Thymus (tissue), 11 donors: ENCODE data around the gene CABP7. TPM values are rescaled to one million over a fixed set of nuclear protein-coding genes. Genes with fewer than 3 reads are reported as not detected.
A peak's percentile ranks its signal among the peaks of the same experiment; 100 is the strongest.

Experiments
- DNase-seq, 9 donors: peaks; one replicate each; pipeline ENCODE4 v3.0.0-alpha.2; 2013; ENCODE audit warnings: low spot score in 9 of 9, low read depth in 6 of 9, missing footprints in 1 of 9
- H3K27ac ChIP-seq, 2 donors: one replicate each; pipeline ENCODE4 v1.5.1; 2013; ENCODE audit warnings: control low read depth in 1 of 2, low read depth in 1 of 2, low read length in 1 of 2, mild to moderate bottlenecking in 1 of 2, moderate library complexity in 1 of 2
- H3K27me3 ChIP-seq, 2 donors: one replicate each; pipeline ENCODE4 v1.5.1; 2013; ENCODE audit warnings: low read length in 1 of 2; ENCODE audit not compliant: control insufficient read depth in 2 of 2, insufficient read depth in 1 of 2
- H3K36me3 ChIP-seq, 2 donors: one replicate each; pipeline ENCODE4 v1.5.1; 2013; ENCODE audit warnings: low read length in 1 of 2, mild to moderate bottlenecking in 1 of 2, moderate library complexity in 1 of 2; ENCODE audit not compliant: control insufficient read depth in 2 of 2, insufficient read depth in 2 of 2
- H3K4me1 ChIP-seq, 2 donors: one replicate each; pipeline ENCODE4 v1.5.1; 2013; ENCODE audit warnings: low read length in 2 of 2; ENCODE audit not compliant: control insufficient read depth in 2 of 2, insufficient read depth in 2 of 2
- H3K4me3 ChIP-seq, 2 donors: one replicate each; pipeline ENCODE4 v1.5.1; 2013; ENCODE audit warnings: low read length in 2 of 2, control low read depth in 1 of 2, mild to moderate bottlenecking in 1 of 2
- H3K9me3 ChIP-seq, 2 donors: one replicate each; pipeline ENCODE4 v1.5.1; 2013; ENCODE audit warnings: low read length in 1 of 2, mild to moderate bottlenecking in 1 of 2; ENCODE audit not compliant: control insufficient read depth in 2 of 2, insufficient read depth in 1 of 2
- WGBS: extraction: QIAGEN DNeasy Blood & Tissue Kit; methylation state at CpG from one replicate; pipeline ENCODE4 v1.1.7; 2013; 5-methylcytosine and 5-hydroxymethylcytosine counted together
- polyA plus RNA-seq: library from polyadenylated mRNA; stranded (reverse); fragments of 200-250 nt; gene quantifications from one replicate; pipeline ENCODE4 v1.2.3, GENCODE V29; 2013
- total RNA-seq: library from RNA; stranded (reverse); fragments of 120-200 nt; gene quantifications from one replicate; pipeline ENCODE4 v1.2.4, GENCODE V29; 2013
- donor health status: healthy.

Gene CABP7
- total and polyA plus RNA-seq, 2 donors = 0.14 to 0.52 TPM

DNA sequence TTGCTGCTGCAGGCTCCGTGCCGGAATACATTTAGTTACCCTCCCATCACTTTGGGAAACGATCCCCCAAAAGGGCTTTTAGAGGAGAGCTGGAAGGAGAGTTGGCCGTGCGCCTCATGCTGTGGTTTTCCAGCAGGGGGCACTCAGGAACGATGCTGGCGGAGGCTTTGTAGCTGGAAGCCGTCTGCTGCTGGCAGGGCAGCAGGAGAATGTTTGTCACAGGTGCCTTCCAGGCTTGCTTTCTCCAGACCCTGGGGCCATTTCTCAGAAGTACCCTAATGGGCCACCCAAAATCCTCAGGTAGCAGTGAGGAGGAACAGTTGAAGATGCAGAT lies 30.0 kb upstream of the CABP7 start:
- Histone ChIP-seq H3K36me3 (peaks cover 43 to 56% of the 10 kb centered on the region in 2 donors), H3K27me3 (no peaks in the 10 kb centered on the region), H3K4me3 (no peak overlapping the region), H3K9me3 (no peaks in the 10 kb centered on the region), H3K4me1 (no peaks in the 10 kb centered on the region), H3K27ac (no peak overlapping the region)
- 60% methylated on average over 8 of the region's 8 CpGs for WGBS
- DNase-seq = peak in 6 of 9 donors; percentile 8 to 50 (median 28)

- H3K27me3 ChIP-seq = no peaks in the 10 kb centered on the region
- H3K36me3 ChIP-seq = peaks cover 46 to 59% of the 10 kb centered on the region in 2 donors
- DNase-seq = no peak
- H3K4me1 ChIP-seq = no peaks in the 10 kb centered on the region
- no peak overlapping the region for H3K27ac ChIP-seq
- H3K4me3 ChIP-seq = no peak overlapping the region
- no peaks in the 10 kb centered on the region for H3K9me3 ChIP-seq
- WGBS = 94% methylated on average over 9 of the region's 9 CpGs
Measured at GRCh38 chr22:29690476-29690875, 29.3 kb upstream of the CABP7 start.

GRCh38 chr22:29691636-29692326 lies 28.0 kb upstream of the CABP7 start:
- DNase-seq = no peak
- Histone ChIP-seq H3K9me3 (no peaks in the 10 kb centered on the region), H3K27me3 (no peaks in the 10 kb centered on the region), H3K4me1 (no peaks in the 10 kb centered on the region), H3K4me3 (no peak overlapping the region), H3K36me3 (peaks cover 51 to 63% of the 10 kb centered on the region in 2 donors), H3K27ac (no peak overlapping the region)
- WGBS = 96% methylated on average over 13 of the region's 13 CpGs

- DNase-seq = no peak
- Histone ChIP-seq H3K4me3 (no peak overlapping the region), H3K4me1 (no peaks in the 10 kb centered on the region), H3K27me3 (no peaks in the 10 kb centered on the region), H3K27ac (no peak overlapping the region), H3K36me3 (peaks cover 50 to 60% of the 10 kb centered on the region in 2 donors), H3K9me3 (no peaks in the 10 kb centered on the region)
- 90% methylated on average over 4 of the region's 4 CpGs for WGBS
Measured at GRCh38 chr22:29692327-29692640, 27.5 kb upstream of the CABP7 start.

- peaks cover 56 to 59% of the 10 kb centered on the region in 2 donors for H3K36me3 ChIP-seq
- WGBS = 94% methylated on average over 8 of the region's 8 CpGs
- H3K27ac ChIP-seq = no peak overlapping the region
- H3K4me1 ChIP-seq = no peaks in the 10 kb centered on the region
- H3K27me3 ChIP-seq = no peaks in the 10 kb centered on the region
- no peak overlapping the region for H3K4me3 ChIP-seq
- no peak for DNase-seq
- no peaks in the 10 kb centered on the region for H3K9me3 ChIP-seq
Measured at GRCh38 chr22:29693161-29693560, 26.6 kb upstream of the CABP7 start.

DNA sequence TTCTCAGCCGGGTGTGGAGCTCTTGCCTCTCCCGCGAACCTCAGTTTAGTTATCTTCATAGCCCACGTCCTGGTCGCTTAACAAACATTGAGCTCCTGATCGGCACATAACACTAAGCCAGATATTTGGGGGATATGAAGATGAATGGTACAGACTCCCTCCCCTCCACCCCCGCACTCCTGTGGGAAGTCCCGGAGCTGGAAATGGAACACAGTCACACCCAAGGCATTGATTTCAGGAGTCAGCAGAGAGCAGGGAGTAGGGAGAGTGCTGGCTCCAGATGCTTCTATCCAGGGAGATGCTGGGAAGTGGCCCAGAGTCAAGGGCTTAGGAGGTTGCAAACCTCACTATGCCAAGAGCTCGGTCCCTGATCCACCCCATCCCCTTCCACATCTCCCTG lies 26.1 kb upstream of the CABP7 start:
- WGBS = 92% methylated on average over 9 of the region's 9 CpGs
- H3K9me3 ChIP-seq = no peaks in the 10 kb centered on the region
- no peaks in the 10 kb centered on the region for H3K27me3 ChIP-seq
- no peaks in the 10 kb centered on the region for H3K4me1 ChIP-seq
- H3K27ac ChIP-seq = no peak overlapping the region
- no peak for DNase-seq
- H3K4me3 ChIP-seq = no peak overlapping the region
- peaks cover 56% of the 10 kb centered on the region in 2 donors for H3K36me3 ChIP-seq

GRCh38 chr22:29695129-29695926 lies 24.5 kb upstream of the CABP7 start:
- no peaks in the 10 kb centered on the region for H3K4me1 ChIP-seq
- no peak overlapping the region for H3K4me3 ChIP-seq
- no peak for DNase-seq
- H3K27ac ChIP-seq = no peak overlapping the region
- H3K27me3 ChIP-seq = peaks cover 0 to 1% of the 10 kb centered on the region in 2 donors
- WGBS = 97% methylated on average over 33 of the region's 33 CpGs
- peaks cover 50 to 56% of the 10 kb centered on the region in 2 donors for H3K36me3 ChIP-seq
- H3K9me3 ChIP-seq = no peaks in the 10 kb centered on the region

DNA sequence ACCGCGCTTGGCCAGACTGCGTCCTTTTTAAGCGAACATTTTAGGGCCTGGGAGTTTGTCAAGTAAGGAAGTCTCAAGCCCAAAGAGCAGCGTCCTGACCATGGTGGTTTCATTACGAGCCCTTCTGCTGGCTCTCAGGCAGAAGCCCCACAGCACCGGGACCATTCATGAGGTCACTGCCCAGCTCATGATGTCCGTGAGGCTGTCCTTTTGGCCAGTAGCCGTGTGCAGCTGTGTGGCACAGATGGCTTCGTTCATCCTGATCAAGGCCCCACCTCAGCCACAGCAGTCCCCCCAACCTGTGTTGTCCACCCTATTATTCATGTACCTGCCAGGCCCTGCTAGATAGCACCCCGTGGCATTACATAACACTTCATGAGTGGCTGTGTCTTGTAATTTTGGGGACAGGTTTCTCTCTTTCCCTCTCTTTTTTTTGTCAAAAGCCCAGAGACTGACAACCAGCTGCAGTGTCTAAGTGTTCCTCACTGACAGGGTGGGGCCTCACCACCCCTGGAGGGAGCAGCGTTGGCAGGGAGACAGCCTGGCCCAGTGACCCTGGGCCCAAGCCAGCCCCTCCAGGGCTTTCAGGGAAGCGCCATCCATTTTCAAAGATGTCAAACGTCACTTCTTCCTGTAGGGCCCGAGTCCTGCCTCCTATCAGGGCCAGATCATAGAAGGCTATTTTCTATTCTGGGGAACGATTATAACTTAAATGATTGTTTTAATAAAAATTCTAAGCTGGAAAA lies 21.8 kb upstream of the CABP7 start:
- H3K9me3 ChIP-seq = no peaks in the 10 kb centered on the region
- H3K4me3 ChIP-seq = no peak overlapping the region
- H3K27ac ChIP-seq = no peak overlapping the region
- 97% methylated on average over 16 of the region's 16 CpGs for WGBS
- no peak for DNase-seq
- H3K36me3 ChIP-seq = peaks cover 28 to 41% of the 10 kb centered on the region in 2 donors
- peaks cover 0 to 28% of the 10 kb centered on the region in 2 donors for H3K27me3 ChIP-seq
- H3K4me1 ChIP-seq = peaks cover 3 to 10% of the 10 kb centered on the region in 2 donors
